ENCODE results near the gene POLR3A.
"Not testable (repeated sequence)": the region's sequence is repeated elsewhere in the genome, so short reads cannot be mapped to it uniquely, and the experiment has no call there.

The POLR3A gene

DNA sequence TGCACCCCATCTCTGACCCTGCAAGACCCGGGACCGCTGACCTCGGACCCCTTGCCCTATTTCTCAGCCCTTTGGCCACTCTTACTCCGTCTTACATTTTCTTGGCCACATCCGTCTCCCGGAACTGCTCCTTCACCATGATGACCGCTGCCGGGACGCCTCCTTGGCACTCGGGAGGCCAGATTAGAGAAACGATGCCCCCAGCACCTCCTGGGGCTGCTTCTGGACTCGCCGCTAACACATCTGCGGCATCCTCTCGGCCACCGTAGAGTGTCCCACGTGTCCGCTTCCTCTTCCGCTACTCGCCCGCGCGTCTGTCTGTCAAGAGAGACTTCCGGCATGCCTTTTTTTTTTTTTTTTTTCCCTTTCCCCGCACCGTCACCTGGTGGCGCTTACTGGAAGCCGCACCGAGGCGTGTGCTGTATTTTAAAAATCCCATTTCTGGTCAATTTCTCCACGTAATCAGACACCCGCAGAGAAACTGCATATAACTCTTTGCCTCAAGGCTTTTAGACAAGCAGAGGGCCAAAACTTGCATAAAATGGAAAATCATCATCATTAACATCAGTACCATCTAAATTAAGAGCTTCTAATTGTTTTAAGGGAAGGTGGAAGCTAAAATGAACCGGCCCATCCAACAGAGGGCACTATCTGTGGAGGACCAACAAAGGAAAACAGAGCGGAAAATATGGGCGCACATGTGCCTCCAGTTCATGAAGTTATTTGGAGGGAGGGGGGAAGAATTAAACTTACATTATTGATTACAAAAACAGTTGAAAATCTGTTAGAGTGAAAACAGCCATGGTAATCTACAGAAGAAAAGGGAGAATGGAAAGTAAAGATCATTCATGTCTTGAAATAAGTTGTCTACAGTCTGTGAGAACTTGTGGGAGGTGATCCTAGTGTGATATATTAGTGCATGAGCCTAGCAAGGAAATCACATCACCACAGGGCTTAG, at the start of gene POLR3A:
POLR3A (minus strand) TSS at position 247 of the 958 bp plus-strand sequence; CDS start at position 139, 108 bp downstream.
- peak; percentile 94 for DNase-seq (ENCODE audit: low spot score)

DNA sequence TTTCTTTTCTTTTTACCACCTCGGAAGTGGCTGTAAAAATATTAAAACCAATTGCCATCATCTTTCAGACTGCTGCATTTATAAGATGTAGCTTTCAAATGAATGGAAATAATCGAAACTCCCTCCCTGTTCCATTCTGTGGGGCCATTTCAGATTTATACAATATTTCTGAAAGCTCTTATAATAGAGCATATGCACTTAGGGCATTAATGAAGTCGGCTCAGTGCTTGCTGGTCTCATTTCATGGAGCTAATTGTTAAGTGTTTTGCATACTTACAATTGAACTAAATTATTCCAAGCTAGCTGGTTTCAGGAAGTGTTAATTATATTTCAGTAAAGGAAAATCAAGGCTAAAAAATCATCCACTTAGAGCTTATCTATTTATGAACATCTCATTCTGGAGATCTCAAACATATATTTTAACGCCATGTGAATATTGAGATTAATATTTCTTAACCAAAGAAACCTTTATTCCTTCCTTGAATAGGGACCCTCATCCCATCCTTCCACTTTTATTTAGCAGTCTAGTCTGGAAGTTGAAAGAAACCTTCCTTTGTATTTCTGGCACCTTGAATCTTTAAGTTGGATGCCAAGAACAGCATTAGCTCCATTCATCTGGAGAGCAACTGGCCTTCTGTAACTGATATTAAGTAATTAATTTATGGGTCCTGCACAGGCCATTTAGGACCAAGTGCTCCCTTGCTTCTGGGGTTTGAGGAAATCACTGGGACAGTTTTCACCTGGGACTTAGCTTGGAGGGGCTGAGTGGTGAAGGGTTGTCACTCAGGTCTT, 49.4 kb upstream of the POLR3A start:
- no peak for DNase-seq (ENCODE audit: low spot score)

DNA sequence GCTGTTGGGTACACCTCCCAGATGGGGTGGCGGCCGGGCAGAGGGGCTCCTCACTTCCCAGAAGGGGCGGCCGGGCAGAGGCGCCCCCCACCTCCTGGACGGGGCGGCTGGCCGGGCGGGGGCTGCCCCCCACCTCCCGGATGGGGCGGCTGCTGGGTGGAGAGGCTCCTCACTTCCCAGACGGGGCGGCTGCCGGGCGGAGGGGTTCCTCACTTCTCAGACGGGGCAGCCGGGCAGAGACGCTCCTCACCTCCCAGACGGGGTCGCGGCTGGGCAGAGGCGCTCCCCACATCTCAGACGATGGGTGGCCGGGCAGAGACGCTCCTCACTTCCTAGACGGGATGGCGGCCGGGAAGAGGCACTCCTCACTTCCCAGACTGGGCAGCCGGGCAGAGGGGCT, 46.5 kb upstream of the POLR3A start:
- DNase-seq (ENCODE audit: low spot score), result not testable (repeated sequence)

DNA sequence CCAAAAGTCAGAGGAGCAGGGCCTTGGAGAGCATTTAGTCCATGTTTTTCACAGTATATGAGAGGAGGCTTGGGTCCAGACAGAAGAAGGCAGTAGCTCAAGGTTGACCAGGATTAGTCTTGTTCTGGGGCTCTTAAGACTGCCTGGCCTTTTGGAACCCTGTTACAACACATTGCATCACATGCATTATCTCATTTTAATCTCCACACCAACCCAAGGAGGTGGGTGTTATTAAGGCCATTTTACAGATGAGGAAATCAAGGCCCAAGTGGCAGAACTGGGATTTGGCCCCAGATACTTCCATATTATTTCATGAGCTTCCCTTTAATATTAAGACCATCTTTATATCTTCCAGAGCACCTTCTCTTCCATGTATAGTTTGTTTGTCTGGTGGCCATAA, 43.2 kb upstream of the POLR3A start:
- DNase-seq (ENCODE audit: low spot score), result no peak

DNA sequence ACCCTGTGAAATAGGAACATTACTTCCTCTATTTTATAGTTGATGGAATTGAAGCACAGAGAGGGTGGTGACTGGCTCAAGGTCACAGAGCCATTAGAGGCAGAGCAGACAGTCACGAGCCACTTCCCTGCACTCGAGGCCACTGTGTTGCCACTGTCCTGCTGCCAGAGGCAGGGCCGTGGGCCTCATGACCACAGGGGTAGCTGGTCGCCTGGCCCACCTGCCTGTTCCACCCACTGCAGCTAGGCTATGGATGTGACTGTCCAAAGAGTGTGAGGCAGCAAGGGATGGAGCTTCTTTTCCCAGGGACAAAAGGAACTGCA, 42.5 kb upstream of the POLR3A start:
- no peak for DNase-seq (ENCODE audit: low spot score)

DNA sequence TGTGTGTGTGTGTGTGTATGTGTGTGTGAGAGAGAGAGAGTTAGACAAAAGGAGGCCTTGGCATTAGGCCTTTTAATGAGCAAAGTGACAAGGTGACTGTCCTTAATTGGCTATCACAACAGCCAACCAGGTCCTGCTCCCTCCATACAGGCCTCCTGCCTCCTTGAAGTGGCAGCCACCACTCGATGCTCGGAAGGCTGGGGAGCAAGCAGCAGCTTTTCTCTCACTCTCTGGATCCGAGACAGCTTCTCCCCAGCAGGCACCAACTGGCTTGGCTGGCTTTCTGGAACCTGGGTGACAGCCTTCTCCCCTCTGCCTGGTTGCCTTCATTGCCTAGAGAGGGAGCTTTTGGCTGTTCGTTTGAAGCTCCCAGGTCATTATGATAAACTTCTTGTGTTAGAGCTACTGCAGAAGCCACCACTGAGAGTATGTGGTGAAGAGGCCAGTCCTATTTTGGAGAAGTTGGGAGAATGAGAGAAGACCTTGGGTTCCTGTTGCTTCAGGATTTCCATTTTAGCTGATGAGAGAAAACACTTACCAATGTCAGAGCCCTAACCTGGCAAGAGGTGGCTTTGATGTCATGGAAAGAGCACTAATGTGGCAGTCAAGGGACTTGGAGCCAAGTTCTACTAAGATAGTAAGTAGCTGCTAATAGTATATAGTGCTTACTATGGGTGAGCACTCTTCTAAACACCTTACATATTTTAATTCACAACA, 42.0 kb upstream of the POLR3A start:
- no peak for DNase-seq (ENCODE audit: low spot score)

DNA sequence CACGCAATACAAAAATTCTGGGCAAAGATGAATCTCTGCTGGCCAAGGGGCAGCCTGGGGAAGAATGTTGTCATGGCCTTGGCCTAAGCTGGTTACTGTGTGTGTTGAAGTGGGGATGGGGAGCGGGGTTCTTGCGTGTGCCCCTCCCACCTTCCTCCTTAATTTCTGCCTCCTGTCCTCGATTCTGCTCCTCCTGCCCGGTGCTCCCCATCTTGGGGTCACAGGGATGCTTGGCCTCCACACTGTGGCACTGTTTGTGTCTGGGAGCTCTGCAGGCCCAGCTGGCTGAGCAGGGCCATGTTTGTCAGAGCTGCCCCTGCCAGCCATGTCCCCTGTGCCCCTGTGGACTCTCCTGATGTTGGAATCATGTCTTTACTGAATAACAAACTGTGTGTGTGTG, 41.4 kb upstream of the POLR3A start:
- no peak for DNase-seq (ENCODE audit: low spot score)

DNA sequence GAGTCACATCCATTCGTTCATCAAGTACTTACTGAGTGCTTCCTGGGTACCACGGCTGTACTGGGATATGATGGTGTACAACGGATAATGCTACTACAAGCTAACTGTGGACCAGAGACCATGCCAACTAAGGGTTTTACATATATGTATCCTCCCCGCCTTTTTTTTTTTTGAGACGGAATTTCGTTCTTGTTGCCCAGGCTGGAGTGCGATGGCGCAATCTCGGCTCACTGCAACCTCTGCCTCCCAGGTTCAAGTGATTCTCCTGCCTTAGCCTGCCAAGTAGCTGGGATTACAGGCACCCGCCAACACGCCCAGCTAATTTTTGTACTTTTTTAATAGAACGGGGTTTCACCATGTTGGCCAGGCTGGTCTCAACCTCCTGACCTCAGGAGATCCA, 40.7 kb upstream of the POLR3A start:
- not testable (repeated sequence) for DNase-seq (ENCODE audit: low spot score)

DNA sequence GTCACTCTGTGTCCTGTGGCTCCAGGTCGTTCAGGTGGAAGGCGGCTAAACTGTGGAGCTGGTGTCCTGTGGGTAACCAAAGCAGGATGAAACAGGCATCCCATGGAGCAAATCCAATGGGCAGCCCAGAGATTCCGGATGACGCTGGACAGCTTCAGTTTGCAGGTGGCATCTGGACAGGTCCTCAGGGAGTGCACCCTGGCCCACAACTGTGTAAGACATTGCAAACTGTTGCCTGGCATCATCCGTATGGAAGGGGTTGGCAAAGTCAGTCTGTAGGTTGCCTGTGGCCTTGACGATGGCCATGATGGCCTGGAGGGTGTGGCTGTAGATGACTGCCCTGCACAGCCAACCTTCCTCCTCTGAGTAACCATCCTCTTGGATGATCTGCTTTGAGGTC, 39.8 kb upstream of the POLR3A start:
- no peak for DNase-seq (ENCODE audit: low spot score)

DNA sequence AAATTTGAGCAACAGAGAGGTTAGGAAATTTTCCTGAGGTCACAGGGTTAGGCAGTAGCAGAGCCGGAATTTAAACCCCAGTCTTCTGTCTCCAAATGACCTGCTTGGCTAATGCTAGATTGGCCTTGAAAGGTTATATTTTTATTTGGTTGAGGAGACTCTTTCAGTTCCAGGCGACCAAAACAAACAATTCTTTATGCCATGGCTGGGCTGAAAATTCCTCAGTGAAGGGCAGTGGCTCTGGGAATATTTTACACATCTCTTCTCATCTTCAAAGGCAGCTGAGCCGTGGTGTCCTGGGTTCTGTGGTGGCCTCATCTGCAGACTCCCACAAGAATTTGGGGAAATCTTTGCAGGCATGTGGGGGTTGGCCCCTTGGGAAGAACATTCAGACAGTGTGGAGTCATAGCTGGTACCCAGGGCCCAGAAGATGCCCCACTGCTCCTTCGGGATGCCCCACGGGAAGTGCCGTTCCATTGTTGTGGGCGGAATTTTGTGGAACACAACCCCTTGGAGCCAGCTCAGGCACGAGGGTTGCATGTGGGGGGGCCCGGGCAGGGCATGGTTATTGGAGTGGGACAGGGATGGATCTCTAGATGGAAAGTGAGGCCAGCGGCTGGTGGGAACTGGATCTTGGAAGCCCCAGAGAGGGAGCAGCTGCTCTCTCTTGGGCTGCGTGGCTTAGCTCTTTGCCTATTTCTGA, 37.6 kb upstream of the POLR3A start:
- DNase-seq (ENCODE audit: low spot score), result no peak

DNA sequence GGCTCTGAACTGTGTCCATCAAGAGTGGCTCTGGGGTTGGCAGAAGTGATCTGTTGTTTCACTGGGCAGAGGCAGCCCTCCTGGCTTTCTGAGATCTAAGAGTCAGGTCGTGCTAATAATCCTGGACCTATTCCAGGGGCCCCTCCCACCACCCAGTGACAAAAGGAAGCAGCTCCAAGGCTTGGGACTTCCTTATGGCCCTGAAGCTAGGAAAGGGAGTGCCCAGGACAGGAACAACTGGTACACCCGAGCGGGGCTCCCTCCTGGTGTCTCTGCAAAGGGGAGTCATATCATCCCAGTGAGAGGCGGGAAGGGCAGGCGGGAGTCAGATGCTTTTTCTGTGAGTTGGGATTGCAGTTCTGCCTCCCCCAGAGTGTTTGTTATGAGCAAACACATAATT, 36.7 kb upstream of the POLR3A start:
- DNase-seq (ENCODE audit: low spot score), result no peak

DNA sequence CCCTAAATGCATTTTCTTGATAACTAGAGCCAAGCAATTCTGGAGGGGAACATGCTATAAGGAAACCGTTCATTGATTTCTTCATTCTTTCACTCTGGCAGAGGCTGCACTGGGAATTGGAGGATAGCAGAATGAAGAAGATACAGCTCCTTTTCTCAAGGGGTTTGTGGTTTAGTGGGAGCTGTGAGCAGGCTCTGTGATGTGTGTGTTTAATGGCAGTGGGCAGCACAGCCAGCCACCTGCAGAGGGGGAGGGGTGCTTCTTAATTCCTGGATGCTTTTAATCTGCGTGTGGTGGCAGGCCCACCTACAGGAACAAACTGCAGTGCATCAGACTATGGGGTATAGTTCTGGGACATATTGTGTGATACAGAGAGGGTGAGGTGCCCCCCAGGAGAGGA, 36.3 kb upstream of the POLR3A start:
- DNase-seq (ENCODE audit: low spot score), result no peak

DNA sequence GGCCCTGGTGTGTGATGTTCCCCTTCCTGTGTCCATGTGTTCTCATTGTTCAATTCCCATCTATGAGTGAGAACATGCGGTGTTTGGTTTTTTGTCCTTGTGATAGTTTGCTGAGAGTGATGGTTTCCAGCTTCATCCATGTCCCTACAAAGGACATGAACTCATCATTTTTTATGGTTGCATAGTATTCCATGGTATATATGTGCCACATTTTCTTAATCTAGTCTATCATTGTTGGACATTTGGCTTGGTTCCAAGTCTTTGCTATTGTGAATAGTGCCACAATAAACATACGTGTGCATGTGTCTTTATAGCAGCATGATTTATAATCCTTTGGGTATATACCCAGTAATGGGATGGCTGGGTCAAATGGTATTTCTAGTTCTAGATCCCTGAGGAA, 35.6 kb upstream of the POLR3A start:
- not testable (repeated sequence) for DNase-seq (ENCODE audit: low spot score)

DNA sequence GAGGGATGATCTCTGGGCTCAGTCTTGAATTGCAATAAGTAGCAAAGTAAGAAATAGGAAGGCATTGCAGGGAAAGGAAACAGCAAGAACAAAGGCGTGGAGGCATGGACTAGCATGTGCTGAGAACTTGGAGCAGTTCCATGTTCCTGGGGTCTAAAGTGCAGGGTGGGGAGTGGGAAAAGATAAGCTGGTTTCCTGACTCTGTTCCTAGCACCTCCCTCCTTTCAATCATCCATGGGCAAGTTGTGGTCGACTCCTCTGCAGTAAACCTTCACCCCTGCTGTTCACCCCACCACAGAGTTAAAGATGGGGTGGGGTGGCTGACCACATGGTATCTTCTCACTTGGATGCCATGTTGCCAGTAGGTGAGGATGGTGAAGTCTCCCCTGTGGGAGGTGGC, 33.9 kb upstream of the POLR3A start:
- DNase-seq (ENCODE audit: low spot score), result no peak

DNA sequence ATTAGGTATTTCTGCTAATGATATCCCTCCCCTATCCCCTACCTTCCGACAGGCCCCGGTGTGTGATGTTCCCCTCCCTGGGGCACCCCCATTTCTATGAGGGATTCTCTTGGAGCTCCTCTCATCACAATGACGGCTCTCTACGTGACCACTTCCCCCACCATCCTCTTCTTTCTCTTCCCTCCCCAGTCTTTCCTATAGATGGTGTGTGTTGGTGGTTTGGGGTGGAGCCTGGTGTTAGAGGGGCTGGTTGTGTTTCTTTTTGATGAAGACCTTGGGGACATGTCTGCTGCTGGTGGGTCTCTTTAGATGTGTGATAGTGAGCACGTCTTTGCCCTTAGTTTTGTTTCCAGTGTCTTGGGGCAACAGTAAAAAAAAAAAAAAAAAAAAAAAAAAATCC, 33.0 kb upstream of the POLR3A start:
- no peak for DNase-seq (ENCODE audit: low spot score)

DNA sequence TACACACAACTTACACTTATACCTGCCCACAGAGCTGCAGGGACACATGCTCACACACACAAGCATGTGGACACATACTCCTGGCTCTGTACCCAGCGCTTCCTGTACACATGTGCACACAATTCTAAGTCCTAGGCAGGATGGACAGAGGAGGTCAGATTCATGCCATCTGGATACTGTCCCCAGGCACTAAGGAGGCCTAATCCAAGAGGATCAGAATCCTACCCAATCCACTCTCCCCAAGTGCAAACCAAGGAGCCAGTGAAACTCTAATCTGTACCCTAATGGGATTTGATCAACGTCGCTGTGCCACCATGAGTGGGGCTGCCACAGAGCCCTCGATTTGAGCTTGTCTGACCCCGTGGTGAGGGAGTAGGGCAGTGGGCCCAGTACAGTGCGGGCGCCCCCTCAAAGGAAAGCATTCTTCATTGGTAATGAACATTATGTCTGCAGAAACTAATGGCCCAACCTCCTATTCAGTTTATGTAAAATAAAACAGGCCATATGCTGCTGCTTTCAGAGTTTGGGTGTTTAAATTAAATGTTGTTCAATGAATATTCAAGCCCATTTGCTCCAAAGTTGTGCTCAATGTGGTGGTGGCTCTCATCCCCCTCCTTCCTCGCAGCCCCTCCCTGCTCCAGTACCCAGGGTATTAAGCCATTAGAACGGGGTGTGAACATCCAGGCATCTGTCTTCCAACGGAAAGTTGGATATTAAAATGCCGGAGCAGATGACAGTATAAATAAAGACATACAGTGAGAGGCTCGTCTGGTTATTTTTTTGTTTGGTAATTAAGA, 30.8 kb upstream of the POLR3A start:
- no peak for DNase-seq (ENCODE audit: low spot score)

DNA sequence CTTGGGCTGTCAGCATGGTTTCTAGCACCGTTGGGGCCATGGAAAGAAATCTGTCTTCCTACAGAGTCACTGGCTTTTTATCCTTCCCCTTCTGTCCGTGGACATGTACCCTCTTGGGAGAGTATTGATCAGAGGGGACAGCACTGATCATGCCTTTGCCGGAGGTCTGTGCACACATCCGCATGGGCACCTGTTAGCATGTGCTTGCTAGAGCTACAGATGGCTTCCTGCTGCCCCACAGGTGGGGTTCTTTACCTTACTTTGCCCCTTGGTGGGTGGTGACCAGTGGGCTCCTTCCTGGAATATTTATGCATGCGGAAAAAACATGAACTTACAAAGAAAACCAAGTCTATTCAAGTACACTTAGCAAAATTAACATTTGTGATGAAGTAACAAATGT, 29.2 kb upstream of the POLR3A start:
- no peak for DNase-seq (ENCODE audit: low spot score)

DNA sequence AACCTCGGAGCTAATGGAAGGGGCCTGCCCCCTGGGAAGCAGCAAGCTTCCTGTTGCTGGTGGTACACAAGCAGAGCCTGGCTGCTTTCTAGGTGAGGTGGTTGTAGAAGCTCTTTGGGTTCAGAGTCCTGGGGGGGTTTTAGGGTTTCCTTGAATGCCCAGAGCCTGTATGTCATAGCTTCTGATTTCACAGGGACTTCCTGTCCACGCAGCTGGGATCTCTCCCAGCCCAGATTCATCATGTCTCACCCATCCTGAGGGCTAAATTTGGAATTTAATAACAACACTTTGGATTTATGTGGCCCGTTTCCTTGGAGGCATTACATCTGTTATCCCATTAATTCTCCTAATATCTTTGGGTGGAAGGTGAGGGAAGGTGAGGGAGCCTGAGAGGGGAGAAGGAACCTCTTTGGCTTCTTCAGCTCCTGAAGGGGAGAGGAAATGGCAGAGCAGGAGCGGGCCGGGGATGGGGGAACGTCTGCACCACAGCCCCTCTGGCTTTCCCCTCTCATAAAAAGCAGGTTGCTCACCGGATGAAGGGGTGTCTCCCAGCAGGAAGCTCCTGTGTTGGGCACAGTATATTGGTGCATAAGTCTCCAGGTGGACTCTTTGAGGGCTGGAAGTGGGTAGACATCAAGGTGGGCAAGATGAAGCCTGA, 24.0 kb upstream of the POLR3A start:
- no peak for DNase-seq (ENCODE audit: low spot score)

DNA sequence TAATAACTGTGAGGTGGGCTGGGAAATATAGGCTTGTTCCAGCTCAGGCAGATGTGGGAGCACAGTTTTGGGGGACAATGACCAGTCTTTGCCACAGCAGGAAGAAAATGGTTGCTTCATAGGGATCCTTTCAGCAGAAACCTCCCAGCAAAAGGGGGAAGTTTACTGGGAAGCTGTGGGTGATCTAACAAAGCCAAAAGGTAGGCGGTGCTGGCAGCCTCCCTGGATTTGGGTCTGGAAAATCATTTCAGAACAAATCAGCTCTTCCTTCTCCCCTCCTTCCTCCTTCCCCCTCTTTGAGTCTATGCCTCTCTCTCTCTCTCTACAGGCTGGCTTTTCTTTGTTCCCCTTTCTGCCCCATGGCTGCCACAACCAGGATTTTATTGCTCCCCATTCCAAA, 20.5 kb upstream of the POLR3A start:
- no peak for DNase-seq (ENCODE audit: low spot score)

DNA sequence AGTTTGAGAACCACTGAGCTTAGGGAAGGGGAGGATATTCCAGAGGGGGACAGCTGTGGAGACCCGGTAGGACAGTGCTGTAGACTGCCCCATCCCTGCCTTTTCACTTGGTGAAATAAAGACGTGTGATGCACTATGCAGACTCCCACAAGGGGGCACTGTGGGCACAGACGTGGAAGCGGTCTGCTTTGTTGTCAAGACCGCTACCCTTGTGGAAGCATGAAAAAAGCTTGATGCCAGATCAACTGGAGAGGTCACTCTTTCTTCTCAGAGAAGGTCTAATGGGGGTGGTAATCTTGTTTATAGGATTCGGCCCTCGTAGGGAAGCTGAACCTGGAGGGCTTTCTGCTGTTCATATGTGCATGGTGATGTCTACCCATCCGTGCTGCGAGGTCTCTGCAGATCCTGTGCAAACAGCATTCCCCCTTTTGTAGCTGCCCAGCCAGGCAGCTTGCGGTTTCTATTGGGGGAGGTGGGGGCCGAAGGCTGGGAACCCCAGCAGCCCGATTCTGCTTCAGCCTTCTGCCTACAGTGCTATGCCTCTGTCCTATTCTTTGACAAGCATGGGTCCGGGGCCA, 18.1 kb upstream of the POLR3A start:
- peak; percentile 77 for DNase-seq (ENCODE audit: low spot score)

All from CD4-positive, alpha-beta T cell treated with Interleukin-15 for 4 hours (primary cell).